CD4-positive, alpha-beta T cell treated with Interleukin-1 beta for 1 hour (primary cell): ENCODE data around the gene CDKN2AIP.
"Not testable (repeated sequence)": the region's sequence is repeated elsewhere in the genome, so short reads cannot be mapped to it uniquely, and the experiment has no call there.

Experiments used
- DNase-seq, 2 donors: peaks; one replicate each; pipeline ENCODE4 v3.0.0-alpha.2; 2020 to 2022

The CDKN2AIP gene

GRCh38 chr4:183416879-183417755, 27.3 kb upstream of the CDKN2AIP start:
- no peak for DNase-seq

GRCh38 chr4:183422962-183423631, 21.3 kb upstream of the CDKN2AIP start:
- no peak for DNase-seq

DNA sequence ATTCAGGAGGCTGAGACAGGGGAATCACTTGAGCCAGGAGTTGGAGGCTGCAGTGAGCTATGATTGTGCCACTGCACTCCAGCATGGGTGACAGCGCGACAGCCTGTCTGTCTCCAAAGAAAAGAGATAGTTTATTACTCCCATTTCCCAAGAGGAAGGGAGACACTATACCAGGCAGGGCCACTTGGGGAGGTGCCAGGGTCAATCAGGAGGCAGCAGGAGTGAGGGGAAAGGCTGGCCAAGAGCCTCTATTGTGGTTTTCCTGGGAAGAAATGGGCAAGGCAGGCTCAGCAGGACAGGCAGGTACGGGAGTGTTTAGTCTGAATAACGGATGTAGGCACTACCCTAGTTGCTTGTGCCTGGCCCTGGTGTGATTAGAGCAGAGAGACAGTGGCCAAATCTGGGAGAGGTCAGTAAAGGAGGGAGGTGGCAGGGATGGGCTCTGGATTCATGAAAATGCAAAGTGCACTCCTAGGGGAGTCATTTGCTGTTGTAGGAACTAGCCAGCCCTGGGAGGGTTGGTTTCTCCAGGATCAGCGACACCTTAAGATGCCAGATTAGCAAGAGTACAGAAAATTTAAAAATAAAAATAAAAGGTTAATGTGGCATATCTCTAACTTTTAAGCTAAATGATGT, 20.2 kb upstream of the CDKN2AIP start:
- no peak for DNase-seq

- no peak for DNase-seq
Observed at GRCh38 chr4:183426507-183426906, 17.9 kb upstream of the CDKN2AIP start.

DNA sequence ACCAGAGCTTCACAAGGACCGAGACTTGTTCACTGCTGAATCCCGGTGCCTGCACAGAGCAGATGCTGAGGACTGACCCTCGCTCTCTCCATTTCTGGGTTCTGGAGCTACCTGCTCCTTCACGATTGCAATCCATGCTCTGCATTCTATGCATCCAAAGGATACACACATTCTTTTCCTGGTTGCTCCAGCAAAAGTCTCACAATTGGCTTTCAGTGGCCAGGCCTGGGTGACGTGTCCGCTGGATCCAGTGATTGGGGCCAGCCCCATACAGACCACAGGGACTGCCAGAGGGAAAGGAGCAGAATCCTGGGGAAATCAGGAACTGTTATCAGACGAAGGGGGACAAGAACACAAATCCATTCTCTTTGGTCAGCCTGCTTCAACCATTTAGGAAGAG, 14.9 kb upstream of the CDKN2AIP start:
- DNase-seq: no peak

GRCh38 chr4:183430317-183430993, 14.0 kb upstream of the CDKN2AIP start:
- DNase-seq: peak in 1 of 2 donors; percentile 33

- DNase-seq: no peak
Observed at GRCh38 chr4:183430994-183431347, 13.5 kb upstream of the CDKN2AIP start.

GRCh38 chr4:183431614-183432013, 12.8 kb upstream of the CDKN2AIP start:
- no peak for DNase-seq

DNA sequence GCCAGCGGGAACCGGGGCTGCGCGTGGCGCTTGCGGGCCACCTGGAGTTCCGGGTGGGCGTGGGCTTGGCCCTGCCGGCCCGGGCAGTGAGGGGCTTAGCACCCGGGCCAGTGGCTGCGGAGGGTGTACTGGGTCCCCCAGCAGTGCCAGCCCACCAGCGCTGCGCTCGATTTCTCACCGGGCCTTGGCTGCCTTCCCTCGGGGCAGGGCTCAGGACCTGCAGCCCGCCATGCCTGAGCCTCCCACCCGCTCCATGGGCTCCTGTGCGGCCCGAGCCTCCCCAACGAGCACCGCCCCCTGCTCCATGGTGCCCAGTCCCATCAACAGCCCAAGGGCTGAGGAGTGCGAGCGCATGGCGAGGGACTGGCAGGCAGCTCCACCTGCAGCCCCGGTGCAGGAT, 11.3 kb upstream of the CDKN2AIP start:
- DNase-seq: not testable (repeated sequence)

GRCh38 chr4:183434264-183434663, 10.2 kb upstream of the CDKN2AIP start:
- DNase-seq: no peak

GRCh38 chr4:183434666-183435190, 9.7 kb upstream of the CDKN2AIP start:
- no peak for DNase-seq

DNA sequence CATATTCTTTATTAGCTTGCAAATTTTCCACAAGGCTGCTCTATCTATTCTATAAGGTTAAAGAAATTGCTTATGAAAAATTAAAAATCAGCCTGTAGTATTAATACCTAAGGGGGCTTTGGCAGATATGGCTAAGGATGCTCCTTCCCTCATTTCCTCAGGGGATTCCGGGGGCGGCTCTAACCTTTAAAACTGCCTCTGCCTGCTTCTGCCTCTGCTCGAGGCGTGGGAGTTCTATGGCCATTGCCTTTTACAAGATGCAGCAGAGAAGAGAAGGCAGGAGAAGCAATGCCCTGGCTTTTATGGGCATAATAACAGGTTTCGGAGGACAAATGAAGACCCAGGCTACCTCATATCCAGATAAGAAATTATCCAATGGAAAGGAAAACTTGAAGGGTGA, 8.6 kb upstream of the CDKN2AIP start:
- DNase-seq: no peak

GRCh38 chr4:183436417-183436816, 8.0 kb upstream of the CDKN2AIP start:
- DNase-seq: no peak

GRCh38 chr4:183437452-183437851, 7.0 kb upstream of the CDKN2AIP start:
- no peak for DNase-seq

DNA sequence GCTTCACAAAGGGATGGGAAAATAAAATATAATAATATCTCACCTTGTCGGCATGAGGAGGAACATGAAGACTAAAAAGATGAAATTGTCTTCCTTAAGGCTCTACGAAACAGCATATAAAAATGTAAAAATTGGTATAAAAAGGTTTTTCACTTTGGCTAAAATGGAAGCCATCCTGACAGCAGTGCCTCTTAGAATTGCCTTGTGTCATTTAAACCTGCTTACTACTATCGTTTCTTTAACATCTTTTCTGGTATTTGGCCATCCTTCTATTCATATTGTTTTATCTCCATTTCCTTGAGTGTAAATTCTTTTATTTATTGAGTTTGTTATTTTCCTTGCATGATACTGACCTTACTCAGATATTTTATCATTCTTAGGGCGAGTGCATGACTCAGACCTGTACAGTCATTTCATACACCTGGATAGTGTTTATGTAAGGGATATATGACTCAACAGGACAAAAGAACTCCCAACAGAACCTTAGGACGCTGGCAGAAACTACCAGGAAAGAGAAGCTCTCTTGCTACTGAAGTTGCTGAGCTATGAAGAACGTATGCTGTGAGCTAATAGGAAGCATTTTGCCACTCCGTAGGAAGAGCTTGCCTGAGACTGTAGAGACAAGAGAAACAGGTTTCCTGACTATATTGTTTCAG, 5.8 kb upstream of the CDKN2AIP start:
- DNase-seq: no peak

DNA sequence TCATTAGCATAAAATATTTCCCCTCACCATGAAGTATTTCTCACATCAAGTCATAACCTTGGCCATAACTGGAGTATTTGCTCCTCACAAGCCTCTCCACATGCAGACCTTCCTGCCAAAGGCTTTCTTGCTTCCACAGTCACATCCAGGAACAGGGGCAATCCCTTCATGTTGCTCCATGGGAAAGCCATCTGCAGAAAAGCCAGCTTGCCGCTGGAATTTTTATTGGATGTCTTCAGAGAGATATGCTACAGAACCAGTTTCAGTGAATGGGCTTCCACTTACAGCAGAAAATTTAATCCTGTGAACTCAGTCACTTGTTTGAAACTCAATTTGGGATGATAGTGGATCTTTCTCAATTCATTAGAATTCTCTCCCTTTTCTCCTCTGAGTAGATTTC, 3.2 kb upstream of the CDKN2AIP start:
- no peak for DNase-seq

- DNase-seq: no peak
Observed at GRCh38 chr4:183443655-183444213, 702 bp upstream of the CDKN2AIP start.

DNA sequence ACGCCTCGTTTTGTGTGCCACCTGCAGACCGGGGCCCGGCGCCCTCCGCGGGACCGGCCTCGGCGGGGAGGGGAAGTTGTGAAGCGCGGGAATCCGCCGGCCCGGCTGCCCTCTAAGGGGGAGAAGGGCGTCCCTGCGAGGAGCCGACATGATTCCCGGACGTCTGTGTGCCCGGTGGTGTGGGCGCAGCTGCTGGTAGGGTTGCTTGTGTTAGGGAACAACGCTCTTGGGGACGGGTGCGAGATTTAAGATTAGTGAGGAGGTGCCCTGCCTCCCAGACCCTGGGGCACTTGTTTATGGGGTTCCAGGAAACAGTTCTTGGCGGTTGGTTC, 627 bp downstream of the CDKN2AIP start:
- DNase-seq: no peak

DNA sequence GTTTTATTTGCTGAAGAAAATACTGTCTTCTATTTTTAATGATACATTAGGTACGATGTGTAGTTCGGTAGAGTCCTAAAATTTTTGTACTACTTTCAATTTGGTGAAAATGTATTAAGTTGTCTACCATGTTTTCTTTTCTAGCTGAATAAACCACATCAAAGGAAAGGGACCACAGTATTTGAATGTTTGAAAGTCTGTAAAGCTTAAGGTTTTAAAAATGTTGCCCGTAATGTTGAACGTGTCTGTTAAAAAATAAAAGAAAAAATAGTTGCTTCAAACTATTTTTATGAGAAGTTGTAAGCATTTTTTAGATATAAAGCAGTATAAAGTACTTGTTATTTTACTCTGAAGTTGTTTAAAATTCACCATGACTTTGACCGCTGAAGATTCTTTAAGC, 3.2 kb downstream of the CDKN2AIP start:
- peak in 1 of 2 donors; percentile 24 for DNase-seq

DNA sequence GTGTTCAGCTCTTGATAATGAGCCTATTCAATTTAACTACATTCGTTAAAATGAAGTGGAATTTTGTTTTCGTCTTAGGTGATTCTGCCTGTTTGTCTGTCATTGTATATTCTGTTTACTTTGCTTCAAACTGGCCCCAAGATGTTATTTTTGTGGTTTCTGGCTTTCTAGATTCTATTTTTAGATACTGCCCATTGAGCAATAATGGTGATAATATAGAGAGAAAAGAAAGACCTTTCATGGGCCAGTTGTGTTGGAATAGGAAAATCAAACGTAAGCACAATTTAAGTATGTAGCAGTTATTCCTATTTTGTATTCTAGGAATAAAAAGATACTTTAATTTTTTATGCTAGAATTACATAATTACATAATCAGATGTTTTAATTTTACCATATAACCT, 4.0 kb downstream of the CDKN2AIP start:
- DNase-seq: no peak

GRCh38 chr4:183449193-183449882, 4.9 kb downstream of the CDKN2AIP start:
- no peak for DNase-seq

- no peak for DNase-seq
Observed at GRCh38 chr4:183450108-183450507, 5.7 kb downstream of the CDKN2AIP start.
